Right hindlimb (tissue), 1 donor: ENCODE data around the gene MROH2A.

Experiments used
- DNase-seq: peaks from one replicate; pipeline ENCODE4 v3.0.0-alpha.2; 2018

The MROH2A gene

DNA sequence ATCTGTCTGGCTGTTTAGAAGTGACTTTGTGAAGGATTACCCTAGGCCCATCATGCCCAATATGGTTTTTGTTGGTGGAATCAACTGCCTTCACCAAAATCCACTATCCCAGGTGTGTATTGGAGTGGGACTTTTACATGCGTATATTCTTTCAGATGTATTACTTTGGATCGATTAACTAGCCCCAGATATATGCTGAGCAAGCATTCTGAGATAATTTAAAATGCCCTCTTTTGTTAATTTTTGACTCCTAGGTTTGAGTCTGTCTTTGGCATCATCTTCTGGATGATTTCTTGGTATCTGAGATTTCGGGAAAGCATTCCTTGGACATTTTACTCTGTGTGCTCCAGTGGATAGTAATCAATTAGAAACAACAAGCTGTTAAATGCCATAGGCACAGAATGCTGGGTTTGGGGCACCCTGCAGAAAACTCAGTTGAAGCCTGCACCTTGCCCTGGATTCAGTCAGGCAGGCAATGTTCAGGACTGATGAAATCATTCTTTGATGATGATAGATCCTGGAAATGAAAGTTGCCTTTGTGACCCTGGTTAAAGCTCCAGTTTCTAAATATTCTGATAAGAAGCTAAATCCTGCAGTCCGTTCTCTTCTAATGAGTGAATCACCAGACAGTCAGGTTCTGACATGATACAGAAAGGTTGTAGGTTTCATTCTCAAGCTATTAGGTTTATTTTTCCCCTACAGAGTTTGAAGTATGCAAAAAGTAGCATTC is 16.9 kb upstream of the MROH2A start:
- DNase-seq: no peak

- no peak for DNase-seq
Observed at GRCh38 chr2:233764264-233764663, 13.9 kb upstream of the MROH2A start.

DNA sequence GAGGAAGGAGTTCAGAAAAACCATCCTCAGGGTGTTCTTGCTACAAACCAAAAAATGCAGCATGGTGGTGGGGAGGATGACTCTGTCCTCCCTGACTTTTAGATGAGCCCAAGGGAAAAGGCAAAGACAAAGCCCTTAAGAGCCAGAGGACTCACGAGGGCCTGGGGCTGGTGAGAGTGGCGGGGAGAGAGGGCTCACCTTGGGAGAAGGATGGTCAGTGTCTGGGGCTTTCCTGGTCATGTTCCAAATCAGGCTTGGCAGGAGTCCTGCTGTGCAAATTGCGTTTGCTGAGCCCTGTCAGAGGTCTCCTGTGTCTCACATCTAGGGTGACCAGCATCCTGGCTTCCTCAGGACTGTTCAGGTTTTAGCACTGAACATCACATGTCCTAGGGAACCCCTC is 13.4 kb upstream of the MROH2A start:
- DNase-seq: no peak

GRCh38 chr2:233766416-233766815 is 11.7 kb upstream of the MROH2A start:
- no peak for DNase-seq

- no peak for DNase-seq
Observed at GRCh38 chr2:233768076-233768475, 10.1 kb upstream of the MROH2A start.

DNA sequence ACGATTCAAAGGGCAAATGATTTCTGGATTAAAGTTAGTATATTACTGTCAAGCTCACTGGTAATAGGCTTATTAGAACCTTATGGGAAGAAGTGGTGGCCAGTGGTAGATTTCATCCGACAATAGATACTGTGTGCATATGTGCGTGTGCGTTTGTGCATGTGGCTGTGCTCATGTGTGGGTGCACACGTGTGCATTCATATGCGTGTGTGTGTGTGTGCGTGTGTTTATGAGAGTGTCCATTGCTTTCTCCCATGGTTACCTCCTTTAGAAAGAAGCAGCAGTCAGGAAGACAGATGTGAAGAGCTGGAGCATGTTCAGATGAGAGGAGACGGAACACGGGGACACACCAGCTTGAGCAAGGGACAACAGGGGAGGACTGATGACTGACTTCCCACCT is 8.9 kb upstream of the MROH2A start:
- DNase-seq: no peak

- DNase-seq: no peak
Observed at GRCh38 chr2:233772153-233772552, 6.0 kb upstream of the MROH2A start.

DNA sequence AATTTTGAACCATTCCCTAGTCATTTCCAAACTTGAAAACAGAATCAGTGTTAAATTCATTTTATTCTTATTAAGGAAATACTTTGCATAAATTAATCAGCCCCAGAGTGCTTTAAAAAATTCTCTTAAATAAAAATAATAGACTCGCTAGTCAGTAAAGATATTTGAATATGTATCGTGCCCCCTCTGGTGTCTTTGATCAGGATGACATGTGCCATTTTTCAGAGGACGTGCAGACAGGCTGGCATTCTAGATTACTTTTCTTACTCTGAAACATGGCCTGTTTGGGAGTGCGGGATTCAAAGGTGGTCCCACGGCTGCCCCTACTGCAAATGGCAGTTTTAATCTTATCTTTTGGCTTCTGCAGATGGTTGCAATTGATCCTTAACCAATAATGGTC is 5.5 kb upstream of the MROH2A start:
- no peak for DNase-seq

GRCh38 chr2:233773854-233774253 is 4.3 kb upstream of the MROH2A start:
- DNase-seq: no peak

DNA sequence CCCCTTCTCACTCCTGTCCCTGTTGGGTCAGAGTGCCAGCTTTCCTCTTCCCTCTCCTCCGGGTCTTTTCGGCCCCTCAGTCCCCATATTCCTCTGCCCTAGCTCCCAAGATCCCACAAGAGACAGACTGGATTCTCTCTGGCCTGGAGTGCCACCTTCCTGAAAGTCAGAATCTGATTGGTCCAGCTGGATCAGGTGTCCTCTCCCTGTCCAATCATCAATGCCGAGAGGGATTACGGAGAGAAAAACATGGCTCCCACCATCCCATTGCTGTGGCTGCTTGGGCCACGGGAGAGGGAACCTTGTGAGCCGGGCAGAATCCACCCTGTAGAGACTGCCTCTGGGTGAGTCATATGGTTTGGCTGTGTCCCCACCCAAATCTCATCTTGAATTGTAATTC is 2.7 kb upstream of the MROH2A start:
- no peak for DNase-seq

DNA sequence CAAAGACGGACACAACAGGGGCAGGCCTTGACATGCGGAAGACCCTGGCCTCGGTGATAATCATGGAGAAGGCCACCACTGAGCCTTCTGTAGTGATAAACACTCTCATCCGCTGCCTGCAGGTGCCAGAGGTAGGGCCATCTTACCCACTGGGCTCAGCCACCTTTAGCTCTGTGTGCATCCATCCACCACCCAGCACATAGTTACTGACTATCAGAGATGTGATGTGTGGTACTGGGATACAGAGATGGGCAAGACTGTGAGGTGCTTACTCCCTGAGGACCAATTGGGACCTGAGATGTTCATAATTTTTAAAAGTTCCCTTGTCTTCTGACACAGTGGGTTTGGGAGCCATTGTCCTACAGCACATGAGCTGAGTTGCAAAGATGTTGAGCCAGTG is 1.6 kb downstream of the MROH2A start:
- no peak for DNase-seq

GRCh38 chr2:233780771-233781170 is 2.6 kb downstream of the MROH2A start:
- DNase-seq: no peak

DNA sequence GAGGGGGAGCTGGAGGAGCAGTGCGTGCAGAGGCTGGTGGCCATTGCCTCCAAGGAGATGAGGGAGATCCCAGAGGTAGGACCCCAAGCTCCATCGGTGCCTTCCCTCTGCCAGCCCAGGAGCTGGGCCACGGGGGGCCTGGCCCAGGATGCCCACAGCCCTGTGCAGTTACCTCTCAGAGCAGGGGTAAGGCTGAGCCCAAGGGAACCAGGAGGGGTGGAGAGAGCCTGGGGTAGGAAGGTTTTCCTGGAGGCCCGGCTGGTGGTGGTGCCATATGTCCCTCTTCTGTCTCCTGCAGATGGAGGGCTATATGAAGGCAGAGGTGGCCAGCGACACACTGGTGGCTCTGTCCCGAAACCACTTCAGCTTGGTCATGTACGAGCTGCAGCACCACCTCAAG is 11.4 kb downstream of the MROH2A start:
- no peak for DNase-seq

GRCh38 chr2:233791151-233791882 is 13.2 kb downstream of the MROH2A start:
- DNase-seq: no peak

DNA sequence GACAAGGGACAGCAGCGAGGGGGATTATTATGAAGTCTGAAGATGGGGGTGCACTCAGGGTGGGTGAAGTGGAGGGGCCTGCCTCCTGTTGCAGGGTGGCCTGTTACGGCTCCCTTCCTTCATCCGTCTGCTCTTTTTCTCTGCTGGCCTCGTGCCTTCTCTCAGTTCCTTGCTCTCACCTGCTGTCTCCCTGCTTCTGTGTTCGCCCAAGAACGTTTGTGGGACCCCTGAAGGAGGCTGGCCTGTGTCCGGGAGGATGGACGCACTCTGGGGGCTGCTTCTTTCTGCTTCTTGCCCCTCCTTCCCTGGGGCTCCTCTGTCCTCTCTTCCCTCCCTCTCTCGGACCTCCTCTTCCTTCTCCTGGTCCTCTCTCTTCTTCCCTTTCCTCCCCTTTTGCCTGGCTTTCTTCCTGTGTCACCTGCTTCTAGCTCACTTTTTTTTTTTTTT is 13.8 kb downstream of the MROH2A start:
- no peak for DNase-seq

DNA sequence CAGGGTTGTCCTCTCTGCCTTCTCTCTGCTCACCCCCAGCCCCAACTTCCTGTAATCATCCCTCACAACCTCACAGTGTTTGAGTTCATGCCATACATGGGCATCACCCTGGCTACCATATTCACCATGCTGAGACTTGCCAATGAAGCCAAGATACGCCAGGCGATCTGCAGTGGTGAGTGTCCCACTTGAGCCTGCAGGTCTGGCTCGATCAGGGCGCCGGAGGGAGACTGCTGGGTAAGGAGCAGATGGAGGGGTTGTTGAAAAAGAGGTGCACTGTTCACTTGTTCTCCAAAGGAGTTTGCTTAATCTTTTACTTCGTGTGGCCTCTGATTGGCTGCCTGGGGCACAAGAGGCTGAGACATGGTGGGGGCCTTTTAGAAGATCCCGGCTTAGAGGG is 14.6 kb downstream of the MROH2A start:
- no peak for DNase-seq

GRCh38 chr2:233793465-233794127 is 15.5 kb downstream of the MROH2A start:
- no peak for DNase-seq

DNA sequence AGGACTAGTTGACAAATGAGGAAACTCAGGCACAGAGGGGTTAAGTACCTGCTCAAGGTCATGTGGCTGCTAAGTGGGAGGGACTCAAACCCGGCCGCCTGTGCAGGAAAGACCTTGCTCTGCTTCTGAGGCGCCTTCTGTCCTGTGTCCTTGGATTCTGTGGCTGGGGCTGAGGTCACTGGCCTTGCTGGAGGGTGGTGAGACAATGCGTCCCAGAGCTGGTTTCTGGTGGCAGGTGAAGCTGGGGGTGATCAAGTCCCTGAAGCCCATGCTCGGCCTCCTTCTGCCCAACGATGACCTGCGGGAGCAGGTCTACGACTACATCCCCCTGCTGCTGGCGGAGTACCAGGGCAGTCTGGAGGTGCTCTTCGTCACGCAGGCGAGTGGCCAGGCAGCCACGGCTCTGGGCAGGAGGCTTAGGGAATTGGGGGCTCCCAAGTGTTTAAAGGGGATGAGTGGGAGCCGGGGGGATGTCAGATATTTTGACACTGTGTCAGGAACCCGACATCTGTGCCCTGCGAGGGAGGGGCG is 16.1 kb downstream of the MROH2A start:
- no peak for DNase-seq

DNA sequence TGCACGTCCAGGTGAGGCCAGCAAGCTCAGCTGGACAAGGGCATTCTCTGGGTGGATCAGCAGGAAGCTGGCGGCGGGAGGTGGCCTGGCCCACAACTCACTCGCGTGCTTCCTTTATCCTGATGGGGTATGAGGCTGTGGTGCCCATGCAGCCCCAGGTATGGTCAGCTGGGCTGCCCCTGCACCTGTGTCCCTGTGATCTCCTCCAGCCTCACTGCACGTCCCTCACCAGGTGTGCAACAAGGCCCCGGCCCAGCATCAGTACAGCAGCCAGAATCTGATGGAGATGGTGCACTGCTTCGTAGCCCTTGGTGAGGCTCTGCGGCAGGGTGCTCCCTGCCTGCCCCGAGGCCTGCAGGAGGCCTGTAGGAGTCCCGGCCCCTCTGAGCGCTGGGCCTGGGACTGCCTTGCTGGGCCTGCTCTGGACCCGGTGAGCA is 17.6 kb downstream of the MROH2A start:
- DNase-seq: no peak

DNA sequence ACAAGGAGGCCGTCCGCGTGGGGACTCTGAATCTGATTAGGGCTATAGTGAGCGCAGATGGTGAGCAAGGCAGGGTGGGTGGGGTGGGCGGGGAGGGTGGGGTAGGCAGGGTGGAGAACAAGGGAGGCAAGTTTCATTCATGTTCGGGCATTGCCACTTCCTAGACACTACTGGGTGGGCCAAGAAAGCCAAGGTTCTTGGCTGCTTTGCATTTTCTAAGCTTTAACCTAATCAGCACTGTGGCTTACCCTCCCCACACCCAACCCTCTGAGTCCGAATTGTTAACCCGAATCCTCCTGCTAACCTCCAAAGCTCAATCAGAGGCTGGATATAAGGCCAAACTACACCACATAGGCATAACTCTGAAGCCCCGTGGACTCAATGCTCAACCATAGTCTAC is 18.1 kb downstream of the MROH2A start:
- DNase-seq: no peak

DNA sequence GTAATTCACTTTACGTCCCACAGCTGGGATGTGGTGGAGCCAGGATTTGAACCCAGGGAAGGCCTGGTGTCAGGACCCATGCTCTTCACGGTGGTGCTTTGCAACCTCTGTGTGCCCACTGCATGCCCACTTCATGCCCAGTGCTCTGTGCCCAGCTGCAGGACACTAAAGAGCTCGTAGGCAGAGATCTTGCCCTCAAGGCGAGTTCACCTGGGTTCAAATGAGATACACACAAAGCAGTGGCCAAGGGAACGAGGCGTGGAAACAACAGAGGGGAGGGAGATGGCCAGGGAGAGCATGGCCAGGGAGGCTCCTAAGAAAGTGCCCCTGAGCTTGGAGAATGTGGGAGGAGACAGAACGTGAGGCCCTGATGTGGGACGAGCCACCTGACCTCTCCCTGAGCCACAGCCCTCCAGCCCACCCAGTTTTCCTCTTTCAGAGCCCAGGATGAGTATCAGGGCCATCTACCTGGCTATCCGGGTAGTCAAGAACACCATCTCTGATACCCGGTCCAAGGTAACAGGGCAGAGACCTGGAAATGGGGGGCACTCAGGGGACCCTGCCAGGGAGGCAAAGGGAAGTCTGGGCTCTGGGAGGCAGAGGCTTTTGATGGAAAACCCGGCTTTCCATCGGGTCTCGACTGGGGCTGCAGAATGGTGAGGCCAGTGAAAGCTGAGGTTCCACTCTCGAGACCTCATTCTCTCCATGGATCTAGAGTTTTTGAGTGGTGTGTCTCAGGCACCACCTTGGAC is 20.4 kb downstream of the MROH2A start:
- DNase-seq: no peak

DNA sequence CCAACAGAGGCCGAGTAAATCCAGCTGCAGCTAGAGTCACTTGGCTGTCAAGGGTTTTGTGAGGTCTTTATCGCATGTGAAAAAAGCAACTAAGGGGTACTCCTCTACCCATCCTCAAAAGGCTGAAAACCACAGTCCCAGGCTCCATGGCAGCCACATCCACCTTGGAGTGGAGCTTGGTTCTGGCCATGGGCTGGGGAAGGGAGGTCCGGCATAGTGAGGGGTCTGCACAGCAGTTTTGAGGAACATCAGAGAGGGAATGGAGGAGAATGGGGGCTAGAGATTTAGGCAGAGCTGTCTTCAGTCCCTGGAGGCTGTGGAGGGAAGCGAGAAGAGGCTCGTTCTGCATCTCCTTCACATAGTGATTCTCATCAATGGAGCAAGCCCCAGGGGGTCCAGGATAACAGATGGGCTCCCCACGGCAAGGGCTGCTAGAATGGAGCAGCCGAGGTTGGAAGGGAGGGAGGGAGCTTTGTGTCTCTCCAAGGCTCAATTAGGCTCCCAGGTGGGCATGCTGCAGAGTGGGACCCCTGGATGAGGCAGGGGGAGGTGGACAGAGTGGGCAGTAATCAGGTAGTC is 21.0 kb downstream of the MROH2A start:
- no peak for DNase-seq

DNA sequence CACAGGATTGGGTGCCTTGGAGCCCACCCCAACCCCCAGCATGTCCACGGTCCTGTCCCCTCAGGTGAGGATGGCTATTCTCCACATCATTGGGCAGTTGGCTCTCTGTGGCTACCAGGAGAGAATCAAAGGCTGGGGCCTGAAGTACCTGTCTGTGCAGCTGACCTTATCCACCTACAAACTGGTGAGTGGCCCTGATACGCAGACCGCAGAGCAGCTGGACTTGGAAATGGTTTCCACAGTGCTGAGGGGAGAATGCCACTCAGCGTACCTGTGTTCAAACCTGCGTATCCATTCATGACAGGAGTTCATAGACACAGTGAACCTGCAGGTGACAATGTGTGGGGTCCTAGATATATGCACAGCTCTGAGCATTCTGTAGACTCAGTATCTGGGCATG is 21.6 kb downstream of the MROH2A start:
- DNase-seq: no peak
